Liver (tissue), 9 donors: Measurements from ENCODE around the gene CYP2A7. TPM values are rescaled to one million over a fixed set of nuclear protein-coding genes. Genes with fewer than 3 reads are reported as not detected.
"Not testable (repeated sequence)": the region's sequence is repeated elsewhere in the genome, so short reads cannot be mapped to it uniquely, and the experiment has no call there.

Experiments used
- DNase-seq: peaks from one replicate; pipeline ENCODE4 v3.0.0-alpha.2; 2017; ENCODE audit warnings: low spot score
- H3K27ac ChIP-seq, 2 donors: one replicate each; pipeline ENCODE4 v1.7.0; 2013; ENCODE audit warnings: inconsistent platforms in 2 of 2, low read length in 2 of 2, control low read depth in 1 of 2, low read depth in 1 of 2, mild to moderate bottlenecking in 1 of 2
- H3K27me3 ChIP-seq, 4 donors: one replicate each; pipeline versions ENCODE4 v1.6.1 to v1.7.0; 2013; ENCODE audit warnings: low read length in 3 of 4, inconsistent platforms in 1 of 4, mild to moderate bottlenecking in 1 of 4, moderate library complexity in 1 of 4; ENCODE audit not compliant: control insufficient read depth in 4 of 4, insufficient read depth in 4 of 4
- H3K36me3 ChIP-seq, 4 donors: one replicate each; pipeline versions ENCODE4 v1.6.1 to v1.7.0; 2013; ENCODE audit warnings: low read length in 3 of 4, mild to moderate bottlenecking in 3 of 4, low read depth in 1 of 4, moderate library complexity in 1 of 4; ENCODE audit not compliant: control insufficient read depth in 4 of 4, insufficient read depth in 3 of 4
- H3K4me1 ChIP-seq, 4 donors: one replicate each; pipeline versions ENCODE4 v1.6.1 to v1.7.0; 2013; ENCODE audit warnings: low read length in 3 of 4, mild to moderate bottlenecking in 3 of 4, moderate library complexity in 1 of 4; ENCODE audit not compliant: control insufficient read depth in 4 of 4, insufficient read depth in 4 of 4
- H3K4me3 ChIP-seq, 3 donors: one replicate each; pipeline versions ENCODE4 v1.6.1 to v1.7.0; 2013; ENCODE audit warnings: low read length in 3 of 3, control low read depth in 1 of 3, low read depth in 1 of 3, mild to moderate bottlenecking in 1 of 3
- H3K9ac ChIP-seq, 2 donors: one replicate each; pipeline ENCODE4 v1.7.0; 2013; ENCODE audit warnings: low read length in 2 of 2, mild to moderate bottlenecking in 2 of 2, moderate library complexity in 2 of 2, control low read depth in 1 of 2, low read depth in 1 of 2
- H3K9me3 ChIP-seq, 4 donors: one replicate each; pipeline versions ENCODE4 v1.6.1 to v1.7.0; 2013; ENCODE audit warnings: low read length in 3 of 4; ENCODE audit not compliant: control insufficient read depth in 4 of 4
- EGR1 ChIP-seq, 2 donors: IDR thresholded peaks; 2 replicates each; pipeline ENCODE4 v1.6.1; 2016 to 2018; ENCODE audit warnings: antibody characterized with exemption in 2 of 2, low read depth in 2 of 2
- FOXA1 ChIP-seq: IDR thresholded peaks from 2 replicates; pipeline ENCODE4 v1.6.1; 2016; ENCODE audit warnings: antibody characterized with exemption
- FOXA2 ChIP-seq: IDR thresholded peaks from 2 replicates; pipeline ENCODE4 v1.6.1; 2016; ENCODE audit warnings: antibody characterized with exemption
- GABPA ChIP-seq, 2 donors: IDR thresholded peaks in 1 of 2; conservative IDR thresholded peaks in 1 of 2; 2 replicates each; pipeline ENCODE4 v1.6.1; 2016; ENCODE audit warnings: antibody characterized with exemption in 2 of 2, mild to moderate bottlenecking in 1 of 2, moderate library complexity in 1 of 2
- HNF4A ChIP-seq, 2 donors: conservative IDR thresholded peaks; 2 replicates each; pipeline ENCODE4 v1.6.1; 2016; ENCODE audit warnings: antibody characterized with exemption in 2 of 2, mild to moderate bottlenecking in 2 of 2
- HNF4G ChIP-seq: IDR thresholded peaks from 2 replicates; pipeline ENCODE4 v1.6.1; 2016; ENCODE audit warnings: antibody characterized with exemption
- JUND ChIP-seq, 2 donors: IDR thresholded peaks; 2 replicates each; pipeline ENCODE4 v1.6.1; 2016; ENCODE audit warnings: antibody characterized with exemption in 2 of 2
- NR2F2 ChIP-seq: IDR thresholded peaks from 2 replicates; pipeline ENCODE4 v1.6.1; 2016; ENCODE audit warnings: antibody characterized with exemption
- RAD21 ChIP-seq, 2 donors: IDR thresholded peaks; 2 replicates each; pipeline ENCODE4 v1.6.1; 2016; ENCODE audit warnings: antibody characterized with exemption in 2 of 2, mild to moderate bottlenecking in 2 of 2
- RXRA ChIP-seq, 2 donors: IDR thresholded peaks; 2 replicates each; pipeline ENCODE4 v1.6.1; 2017 to 2018; ENCODE audit warnings: antibody characterized with exemption in 2 of 2, mild to moderate bottlenecking in 1 of 2
- TAF1 ChIP-seq: conservative IDR thresholded peaks from 2 replicates; pipeline ENCODE4 v1.6.1; 2016; ENCODE audit warnings: antibody characterized with exemption, mild to moderate bottlenecking
- WGBS: extraction: QIAGEN DNeasy Blood & Tissue Kit; methylation state at CpG from one replicate; pipeline ENCODE4 v1.1.7; 2013; 5-methylcytosine and 5-hydroxymethylcytosine counted together
- polyA plus RNA-seq, 2 donors: library from polyadenylated mRNA; stranded (reverse) in 1 of 2; unstranded in 1 of 2; fragments of 200-250 nt in 1 of 2; fragments of >200 nt in 1 of 2; fragmentation: Nextera tagmentation in 1 of 2; extraction: Ambion mirVana in 1 of 2; gene quantifications; one replicate each; pipeline versions ENCODE4 v1.2.1 to v1.2.3, GENCODE V29; 2013 to 2015
- total RNA-seq, 2 donors: library from RNA; depleted of rRNA; stranded (reverse); fragments of >200 nt; gene quantifications; one replicate each; pipeline ENCODE4 v1.2.3, GENCODE V29; 2014
- TF ChIP-seq, protein P1 (sequence below): fragments of 150-350 bp; IDR thresholded peaks from 2 replicates; pipeline ENCODE4 v1.5.1; 2017; ENCODE audit warnings: improper control_type of control experiment, low read depth, low read length; ENCODE audit not compliant: missing input control
- TF ChIP-seq, protein P2 (sequence below): IDR thresholded peaks from 2 replicates; pipeline ENCODE4 v1.6.1; 2016; ENCODE audit warnings: antibody characterized with exemption
- TF ChIP-seq, protein P3 (sequence below): IDR thresholded peaks from 2 replicates; pipeline ENCODE4 v1.6.1; 2016; ENCODE audit warnings: antibody characterized with exemption, mild to moderate bottlenecking
- TF ChIP-seq, protein P4 (sequence below): IDR thresholded peaks from 2 replicates; pipeline ENCODE4 v1.6.1; 2016; ENCODE audit warnings: antibody characterized with exemption
- donor health status: healthy.
- donor health status: healthy.
- donor health status: healthy.
- donor health status: healthy.
- donor health status: healthy.

The CYP2A7 gene
- total and polyA plus RNA-seq, 4 donors = 3.3 to 57.9 (median 7.4) TPM; not detected in 1

DNA sequence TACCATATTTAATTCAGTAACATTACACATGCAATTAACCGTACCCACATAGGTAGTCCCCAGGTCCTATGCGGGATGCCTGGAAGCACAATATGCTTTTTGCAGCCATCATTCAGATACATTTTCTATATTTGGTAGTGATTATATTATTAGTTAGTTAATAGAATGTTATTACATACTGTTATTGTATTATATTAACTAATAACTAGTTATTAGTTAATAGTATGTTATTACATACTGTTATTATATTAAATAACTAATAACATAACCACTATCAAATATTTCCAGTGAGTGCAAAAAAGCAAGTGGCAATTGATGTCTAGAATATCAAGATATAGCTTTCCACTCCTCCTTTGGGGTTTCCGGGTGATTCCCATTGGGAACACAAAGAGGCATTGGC lies 45.5 kb upstream of the CYP2A7 start:
- no peak overlapping the region for H3K27ac ChIP-seq
- H3K4me1 ChIP-seq = peaks cover 3 to 19% (median 10%) of the 10 kb centered on the region in 4 donors
- H3K36me3 ChIP-seq = peaks cover 0 to 2% (median 0%) of the 10 kb centered on the region in 4 donors
- H3K9me3 ChIP-seq = no peaks in the 10 kb centered on the region
- WGBS = 95% methylated on average over 3 of the region's 3 CpGs
- no peak overlapping the region for H3K4me3 ChIP-seq
- no peak overlapping the region for H3K9ac ChIP-seq
- TF ChIP-seq GABPA (IDR thresholded peaks at IDR 0.05 in 1 of 2, conservative IDR thresholded peaks at IDR 0.05 in 1 of 2) (no peak), RXRA (IDR thresholded peaks at IDR 0.05) (no peak), TAF1 (no peak), JUND (IDR thresholded peaks at IDR 0.05) (no peak), RAD21 (IDR thresholded peaks at IDR 0.05) (no peak), EGR1 (IDR thresholded peaks at IDR 0.05; ENCODE audit: low read depth in 2 of 2) (no peak), HNF4A (conservative IDR thresholded peaks at IDR 0.05) (no peak), FOXA1 (no peak), HNF4G (no peak), NR2F2 (no peak), FOXA2 (no peak)
- TF ChIP-seq, protein P1, sequence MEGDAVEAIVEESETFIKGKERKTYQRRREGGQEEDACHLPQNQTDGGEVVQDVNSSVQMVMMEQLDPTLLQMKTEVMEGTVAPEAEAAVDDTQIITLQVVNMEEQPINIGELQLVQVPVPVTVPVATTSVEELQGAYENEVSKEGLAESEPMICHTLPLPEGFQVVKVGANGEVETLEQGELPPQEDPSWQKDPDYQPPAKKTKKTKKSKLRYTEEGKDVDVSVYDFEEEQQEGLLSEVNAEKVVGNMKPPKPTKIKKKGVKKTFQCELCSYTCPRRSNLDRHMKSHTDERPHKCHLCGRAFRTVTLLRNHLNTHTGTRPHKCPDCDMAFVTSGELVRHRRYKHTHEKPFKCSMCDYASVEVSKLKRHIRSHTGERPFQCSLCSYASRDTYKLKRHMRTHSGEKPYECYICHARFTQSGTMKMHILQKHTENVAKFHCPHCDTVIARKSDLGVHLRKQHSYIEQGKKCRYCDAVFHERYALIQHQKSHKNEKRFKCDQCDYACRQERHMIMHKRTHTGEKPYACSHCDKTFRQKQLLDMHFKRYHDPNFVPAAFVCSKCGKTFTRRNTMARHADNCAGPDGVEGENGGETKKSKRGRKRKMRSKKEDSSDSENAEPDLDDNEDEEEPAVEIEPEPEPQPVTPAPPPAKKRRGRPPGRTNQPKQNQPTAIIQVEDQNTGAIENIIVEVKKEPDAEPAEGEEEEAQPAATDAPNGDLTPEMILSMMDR = no peak
- TF ChIP-seq, protein P2, sequence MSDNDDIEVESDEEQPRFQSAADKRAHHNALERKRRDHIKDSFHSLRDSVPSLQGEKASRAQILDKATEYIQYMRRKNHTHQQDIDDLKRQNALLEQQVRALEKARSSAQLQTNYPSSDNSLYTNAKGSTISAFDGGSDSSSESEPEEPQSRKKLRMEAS = no peak
- TF ChIP-seq, protein P3, sequence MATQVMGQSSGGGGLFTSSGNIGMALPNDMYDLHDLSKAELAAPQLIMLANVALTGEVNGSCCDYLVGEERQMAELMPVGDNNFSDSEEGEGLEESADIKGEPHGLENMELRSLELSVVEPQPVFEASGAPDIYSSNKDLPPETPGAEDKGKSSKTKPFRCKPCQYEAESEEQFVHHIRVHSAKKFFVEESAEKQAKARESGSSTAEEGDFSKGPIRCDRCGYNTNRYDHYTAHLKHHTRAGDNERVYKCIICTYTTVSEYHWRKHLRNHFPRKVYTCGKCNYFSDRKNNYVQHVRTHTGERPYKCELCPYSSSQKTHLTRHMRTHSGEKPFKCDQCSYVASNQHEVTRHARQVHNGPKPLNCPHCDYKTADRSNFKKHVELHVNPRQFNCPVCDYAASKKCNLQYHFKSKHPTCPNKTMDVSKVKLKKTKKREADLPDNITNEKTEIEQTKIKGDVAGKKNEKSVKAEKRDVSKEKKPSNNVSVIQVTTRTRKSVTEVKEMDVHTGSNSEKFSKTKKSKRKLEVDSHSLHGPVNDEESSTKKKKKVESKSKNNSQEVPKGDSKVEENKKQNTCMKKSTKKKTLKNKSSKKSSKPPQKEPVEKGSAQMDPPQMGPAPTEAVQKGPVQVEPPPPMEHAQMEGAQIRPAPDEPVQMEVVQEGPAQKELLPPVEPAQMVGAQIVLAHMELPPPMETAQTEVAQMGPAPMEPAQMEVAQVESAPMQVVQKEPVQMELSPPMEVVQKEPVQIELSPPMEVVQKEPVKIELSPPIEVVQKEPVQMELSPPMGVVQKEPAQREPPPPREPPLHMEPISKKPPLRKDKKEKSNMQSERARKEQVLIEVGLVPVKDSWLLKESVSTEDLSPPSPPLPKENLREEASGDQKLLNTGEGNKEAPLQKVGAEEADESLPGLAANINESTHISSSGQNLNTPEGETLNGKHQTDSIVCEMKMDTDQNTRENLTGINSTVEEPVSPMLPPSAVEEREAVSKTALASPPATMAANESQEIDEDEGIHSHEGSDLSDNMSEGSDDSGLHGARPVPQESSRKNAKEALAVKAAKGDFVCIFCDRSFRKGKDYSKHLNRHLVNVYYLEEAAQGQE = no peak
- TF ChIP-seq, protein P4, sequence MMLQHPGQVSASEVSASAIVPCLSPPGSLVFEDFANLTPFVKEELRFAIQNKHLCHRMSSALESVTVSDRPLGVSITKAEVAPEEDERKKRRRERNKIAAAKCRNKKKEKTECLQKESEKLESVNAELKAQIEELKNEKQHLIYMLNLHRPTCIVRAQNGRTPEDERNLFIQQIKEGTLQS = no peak
- DNase-seq = no peak
- no peaks in the 10 kb centered on the region for H3K27me3 ChIP-seq

DNA sequence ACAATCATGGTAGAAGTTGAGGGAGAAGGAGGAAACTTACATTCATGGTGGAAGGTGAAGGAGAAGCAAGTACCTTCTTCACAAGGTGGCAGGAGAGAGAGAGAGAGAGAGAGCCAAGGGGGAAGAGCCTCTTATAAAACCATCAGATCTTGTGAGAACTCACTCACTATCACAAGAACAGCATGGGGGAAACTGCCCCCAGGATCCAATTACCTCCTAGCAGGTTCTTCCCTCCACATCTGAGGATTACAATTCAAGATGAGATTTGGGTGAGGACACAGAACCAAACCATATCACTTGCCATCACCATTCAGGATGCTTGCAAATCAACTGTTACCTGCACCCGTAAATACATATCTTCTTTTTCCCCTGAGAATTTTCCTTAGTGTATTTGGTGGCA lies 44.2 kb upstream of the CYP2A7 start:
- 97% methylated on average over 1 of the region's 1 CpG for WGBS
- not testable (repeated sequence) for H3K9ac ChIP-seq, H3K27ac ChIP-seq, DNase-seq, H3K9me3 ChIP-seq, H3K36me3 ChIP-seq, H3K27me3 ChIP-seq
- Histone ChIP-seq H3K4me1 (peaks cover 9 to 30% (median 21%) of the 10 kb centered on the region in 4 donors), H3K4me3 (peak overlapping the region in 1 of 3 donors; percentile 19)
